ENCODE measurements around the gene C11orf21.
"Not testable (repeated sequence)": the region's sequence is repeated elsewhere in the genome, so short reads cannot be mapped to it uniquely, and the experiment has no call there.

Gene C11orf21

GRCh38 chr11:2295971-2296912 is 5.5 kb downstream of the C11orf21 start:
- DNase-seq: no peak

- no peak for DNase-seq
These were observed 6.8 kb downstream of the C11orf21 start for GRCh38 chr11:2294926-2295290.

GRCh38 chr11:2293984-2294925 is 7.5 kb downstream of the C11orf21 start:
- DNase-seq: no peak

- no peak for DNase-seq
These were observed 8.2 kb downstream of the C11orf21 start for GRCh38 chr11:2293531-2293971.

- peak; percentile 65 for DNase-seq
These were observed 11.3 kb downstream of the C11orf21 start for GRCh38 chr11:2290351-2290841.

- DNase-seq: no peak
These were observed 11.9 kb downstream of the C11orf21 start for GRCh38 chr11:2289859-2290258.

GRCh38 chr11:2289350-2289749 is 12.4 kb downstream of the C11orf21 start:
- no peak for DNase-seq

GRCh38 chr11:2287091-2287490 is 14.6 kb downstream of the C11orf21 start:
- no peak for DNase-seq

- DNase-seq: not testable (repeated sequence)
These were observed 15.4 kb downstream of the C11orf21 start for GRCh38 chr11:2286350-2286749.

GRCh38 chr11:2280208-2280607 is 21.5 kb downstream of the C11orf21 start:
- no peak for DNase-seq

GRCh38 chr11:2277933-2278523 is 23.7 kb downstream of the C11orf21 start:
- no peak for DNase-seq

- no peak for DNase-seq
These were observed 24.7 kb downstream of the C11orf21 start for GRCh38 chr11:2277008-2277346.

- no peak for DNase-seq
These were observed 25.3 kb downstream of the C11orf21 start for GRCh38 chr11:2276280-2277007.

- DNase-seq: no peak
These were observed 26.1 kb downstream of the C11orf21 start for GRCh38 chr11:2275334-2276279.

- DNase-seq: no peak
These were observed 27.9 kb downstream of the C11orf21 start for GRCh38 chr11:2273771-2274170.

- DNase-seq: no peak
These were observed 28.4 kb downstream of the C11orf21 start for GRCh38 chr11:2273311-2273710.

- no peak for DNase-seq
These were observed 28.8 kb downstream of the C11orf21 start for GRCh38 chr11:2272946-2273280.

GRCh38 chr11:2272228-2272945 is 29.3 kb downstream of the C11orf21 start:
- DNase-seq: no peak

- no peak for DNase-seq
These were observed 30.1 kb downstream of the C11orf21 start for GRCh38 chr11:2271327-2272227.

GRCh38 chr11:2271077-2271326 is 30.7 kb downstream of the C11orf21 start:
- no peak for DNase-seq
